BLaER1 (cell line): ENCODE measurements around the gene ZBTB16.

Experiments used
- H3K27ac ChIP-seq: shearing (Covaris generic); formaldehyde crosslinking; 2 replicates; pipeline ENCODE4 v1.8.1; 2022
- H3K27me3 ChIP-seq: shearing (Covaris generic); formaldehyde crosslinking; 2 replicates; pipeline ENCODE4 v1.8.1; 2022
- H3K36me3 ChIP-seq: shearing (Covaris generic); formaldehyde crosslinking; 2 replicates; pipeline ENCODE4 v1.8.1; 2022
- H3K4me1 ChIP-seq: shearing (Covaris generic); formaldehyde crosslinking; 2 replicates; pipeline ENCODE4 v1.8.1; 2022
- H3K4me2 ChIP-seq: shearing (Covaris generic); formaldehyde crosslinking; 2 replicates; pipeline ENCODE4 v1.8.1; 2022
- H3K4me3 ChIP-seq: shearing (Covaris generic); formaldehyde crosslinking; 2 replicates; pipeline ENCODE4 v1.8.1; 2022
- H3K9ac ChIP-seq: shearing (Covaris generic); formaldehyde crosslinking; 2 replicates; pipeline ENCODE4 v1.8.1; 2022
- H3K9me3 ChIP-seq: shearing (Covaris generic); formaldehyde crosslinking; 2 replicates; pipeline ENCODE4 v1.8.1; 2022
- H4K20me1 ChIP-seq: shearing (Covaris generic); formaldehyde crosslinking; 2 replicates; pipeline ENCODE4 v1.8.1; 2022
- Cebpa-rat ChIP-seq: shearing (Covaris generic); IDR thresholded peaks from 2 replicates; pipeline ENCODE4 v1.8.1; 2022

ZBTB16 gene

GRCh38 chr11:114237321-114238280 is 178.1 kb downstream of the ZBTB16 start:
- Histone ChIP-seq H3K4me3 (no peak overlapping the region), H3K4me1 (peaks cover 15% of the 10 kb centered on the region), H4K20me1 (no peaks in the 10 kb centered on the region), H3K9ac (no peak overlapping the region), H3K36me3 (no peaks in the 10 kb centered on the region), H3K9me3 (no peaks in the 10 kb centered on the region), H3K4me2 (no peak overlapping the region), H3K27me3 (no peaks in the 10 kb centered on the region), H3K27ac (no peak overlapping the region)
- no peak for TF ChIP-seq Cebpa-rat

- Histone ChIP-seq H3K4me2 (no peak overlapping the region), H4K20me1 (no peaks in the 10 kb centered on the region), H3K4me1 (no peaks in the 10 kb centered on the region), H3K9me3 (no peaks in the 10 kb centered on the region), H3K9ac (no peak overlapping the region), H3K4me3 (no peak overlapping the region), H3K36me3 (no peaks in the 10 kb centered on the region), H3K27ac (no peak overlapping the region), H3K27me3 (no peaks in the 10 kb centered on the region)
- no peak for TF ChIP-seq Cebpa-rat
Observed at GRCh38 chr11:114239753-114240161, 180.2 kb downstream of the ZBTB16 start.

- no peaks in the 10 kb centered on the region for H3K36me3 ChIP-seq
- H3K27ac ChIP-seq = no peak overlapping the region
- no peaks in the 10 kb centered on the region for H3K4me1 ChIP-seq
- no peak overlapping the region for H3K9ac ChIP-seq
- H3K9me3 ChIP-seq = no peaks in the 10 kb centered on the region
- no peak overlapping the region for H3K4me2 ChIP-seq
- H3K4me3 ChIP-seq = no peak overlapping the region
- no peak for TF ChIP-seq Cebpa-rat
- H4K20me1 ChIP-seq = no peaks in the 10 kb centered on the region
- H3K27me3 ChIP-seq = no peaks in the 10 kb centered on the region
Observed at GRCh38 chr11:114242032-114242431, 182.5 kb downstream of the ZBTB16 start.

GRCh38 chr11:114243461-114244372 is 184.2 kb downstream of the ZBTB16 start:
- Histone ChIP-seq H3K4me1 (no peaks in the 10 kb centered on the region), H3K9me3 (no peaks in the 10 kb centered on the region), H3K9ac (no peak overlapping the region), H3K36me3 (no peaks in the 10 kb centered on the region), H3K4me2 (no peak overlapping the region), H3K4me3 (no peak overlapping the region), H3K27me3 (no peaks in the 10 kb centered on the region), H4K20me1 (no peaks in the 10 kb centered on the region), H3K27ac (no peak overlapping the region)
- peak; percentile 44; the same call in 1 of the 2 replicates for TF ChIP-seq Cebpa-rat

- TF ChIP-seq Cebpa-rat = no peak
- Histone ChIP-seq H3K36me3 (no peaks in the 10 kb centered on the region), H3K9me3 (no peaks in the 10 kb centered on the region), H3K9ac (no peak overlapping the region), H3K4me1 (no peaks in the 10 kb centered on the region), H4K20me1 (no peaks in the 10 kb centered on the region), H3K27ac (no peak overlapping the region), H3K4me2 (no peak overlapping the region), H3K4me3 (no peak overlapping the region), H3K27me3 (no peaks in the 10 kb centered on the region)
Observed at GRCh38 chr11:114244726-114245394, 185.3 kb downstream of the ZBTB16 start.

GRCh38 chr11:114246321-114247069 is 187.0 kb downstream of the ZBTB16 start:
- Histone ChIP-seq H3K36me3 (no peaks in the 10 kb centered on the region), H3K27me3 (no peaks in the 10 kb centered on the region), H3K4me2 (no peak overlapping the region), H4K20me1 (no peaks in the 10 kb centered on the region), H3K9ac (no peak overlapping the region), H3K4me1 (peaks cover 7% of the 10 kb centered on the region), H3K4me3 (no peak overlapping the region), H3K27ac (no peak overlapping the region), H3K9me3 (no peaks in the 10 kb centered on the region)
- no peak for TF ChIP-seq Cebpa-rat

GRCh38 chr11:114247070-114247789 is 187.7 kb downstream of the ZBTB16 start:
- TF ChIP-seq Cebpa-rat = no peak

GRCh38 chr11:114250180-114250579 is 190.7 kb downstream of the ZBTB16 start:
- Histone ChIP-seq H3K4me2 (no peak overlapping the region), H3K9me3 (no peaks in the 10 kb centered on the region), H3K9ac (no peak overlapping the region), H3K4me3 (no peak overlapping the region), H4K20me1 (no peaks in the 10 kb centered on the region), H3K27ac (no peak overlapping the region), H3K4me1 (peaks cover 18% of the 10 kb centered on the region), H3K36me3 (no peaks in the 10 kb centered on the region), H3K27me3 (no peaks in the 10 kb centered on the region)
- no peak for TF ChIP-seq Cebpa-rat

More at GRCh38 chr11:114247070-114247789, 187.7 kb downstream of the ZBTB16 start:
- H3K9me3 ChIP-seq = no peaks in the 10 kb centered on the region
- no peak overlapping the region for H3K4me2 ChIP-seq
- H3K9ac ChIP-seq = no peak overlapping the region
- no peak overlapping the region for H3K27ac ChIP-seq
- H4K20me1 ChIP-seq = no peaks in the 10 kb centered on the region
- no peak overlapping the region for H3K4me3 ChIP-seq
- no peaks in the 10 kb centered on the region for H3K36me3 ChIP-seq
- no peaks in the 10 kb centered on the region for H3K27me3 ChIP-seq
- peaks cover 14% of the 10 kb centered on the region for H3K4me1 ChIP-seq
